Activated CD8-positive, alpha-beta T cell treated with anti-CD3 and anti-CD28 coated beads for 36 hours (primary cell): ENCODE measurements around the gene ANO7. TPM values are rescaled to one million over a fixed set of nuclear protein-coding genes. Genes with fewer than 3 reads are reported as not detected.

Experiments used
- ATAC-seq: fragments of 200-7000 bp; cut with Tn5 transposase; one replicate; pipeline ENCODE4 v1.10.0; 2021; ENCODE audit warnings: mild to moderate bottlenecking, moderate library complexity
- CTCF ChIA-PET: fragments of 350-600 bp; sonication (Branson Sonifier 250); formaldehyde crosslinking; loops from one replicate; lab custom pipeline; 2021; ENCODE audit warnings: antibody characterized with exemption; lab: Charles Lee
- POLR2A ChIA-PET: fragments of 350-600 bp; sonication (Branson Sonifier 250); formaldehyde crosslinking; loops from one replicate; lab custom pipeline; 2021; ENCODE audit warnings: antibody characterized with exemption; lab: Charles Lee
- DNase-seq: peaks from one replicate; pipeline ENCODE4 v3.0.0-alpha.2; 2020
- H3K27ac Mint-ChIP-seq: one replicate; pipeline ENCODE4 v1.8.0; 2021; ENCODE audit warnings: mild to moderate bottlenecking, mixed read lengths
- H3K27me3 Mint-ChIP-seq: one replicate; pipeline ENCODE4 v1.8.0; 2021; ENCODE audit warnings: mixed read lengths
- H3K36me3 Mint-ChIP-seq: one replicate; pipeline ENCODE4 v1.8.0; 2021; ENCODE audit warnings: low read depth, mixed read lengths
- H3K4me1 Mint-ChIP-seq: one replicate; pipeline ENCODE4 v1.8.0; 2021; ENCODE audit warnings: low read depth, mixed read lengths
- H3K4me3 Mint-ChIP-seq: one replicate; pipeline ENCODE4 v1.8.0; 2021; ENCODE audit warnings: mild to moderate bottlenecking, moderate library complexity, mixed read lengths
- H3K9me3 Mint-ChIP-seq: one replicate; pipeline ENCODE4 v1.8.0; 2021; ENCODE audit warnings: mixed read lengths
- CTCF ChIP-seq: fragments of 200-600 bp; IDR thresholded peaks from one replicate; pipeline ENCODE4 v1.8.0; 2022; ENCODE audit warnings: antibody characterized with exemption, mild to moderate bottlenecking
- intact Hi-C: fragments of 100-400 bp; cut with micrococcal nuclease; formaldehyde crosslinking; loops from one replicate; pipeline ENCODE4 v1.10.0; 2022
- total RNA-seq, 2 experiments: library from RNA; stranded (reverse); gene quantifications; one replicate each; pipeline ENCODE4 v1.2.3, GENCODE V29; 2021

The ANO7 gene
- total RNA-seq, 2 experiments from 2014 or later = 5.1 to 5.4 TPM

- no peaks in the 10 kb centered on the region for H3K4me1 Mint-ChIP-seq
- CTCF ChIA-PET = no interaction called here
- TF ChIP-seq CTCF = no peak
- peaks cover 72% of the 10 kb centered on the region for H3K36me3 Mint-ChIP-seq
- intact Hi-C loops = no loop called here
- POLR2A ChIA-PET = interaction anchor here (1.1 kb wide), 1 partner anchor 14 kb away, joined by 3 read pairs; no protein-coding TSS in a partner anchor
- H3K9me3 Mint-ChIP-seq = no peaks in the 10 kb centered on the region
- DNase-seq = no peak
- no peaks in the 10 kb centered on the region for H3K27me3 Mint-ChIP-seq
- no peak overlapping the region for H3K4me3 Mint-ChIP-seq
- ATAC-seq = no peak
- no peak overlapping the region for H3K27ac Mint-ChIP-seq
These were observed 44.5 kb downstream of the ANO7 start for GRCh38 chr2:241232736-241233575.

DNA sequence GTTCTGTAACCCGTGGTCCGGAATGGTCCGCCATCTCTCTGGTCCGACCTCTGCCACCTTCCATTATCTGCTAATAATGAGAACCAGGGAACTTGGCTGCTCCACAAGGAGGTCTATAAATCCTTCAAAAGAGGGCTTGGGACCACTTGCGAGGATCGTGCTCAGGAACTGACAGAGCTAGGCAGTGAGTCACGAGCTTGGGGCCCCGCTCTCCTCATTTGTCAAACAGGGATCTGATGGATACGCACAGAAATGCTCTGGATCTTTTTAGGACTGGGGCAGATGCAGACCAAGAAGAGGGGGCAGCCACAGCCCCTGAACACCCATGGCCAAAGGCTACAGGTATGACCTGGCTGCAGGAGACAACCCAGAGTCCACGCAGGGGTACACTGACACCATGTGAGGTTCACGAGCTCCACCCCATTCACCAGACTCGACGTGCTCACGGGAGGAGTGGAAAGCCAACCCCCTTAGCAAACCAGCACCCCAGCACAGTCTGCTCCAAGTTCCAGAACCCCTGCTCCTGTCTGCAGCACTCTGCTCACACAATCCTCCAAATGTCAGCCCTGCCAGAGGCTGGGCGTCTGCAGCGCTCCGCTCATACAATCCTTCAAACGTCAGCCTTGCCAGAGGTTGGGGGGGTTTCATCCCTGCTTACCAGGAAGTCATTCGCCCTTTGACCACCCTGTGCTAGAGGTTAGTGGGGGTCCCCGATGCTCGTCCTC lies 45.8 kb downstream of the ANO7 start:
- no peak for TF ChIP-seq CTCF
- no peaks in the 10 kb centered on the region for H3K27me3 Mint-ChIP-seq
- no peak overlapping the region for H3K4me3 Mint-ChIP-seq
- H3K27ac Mint-ChIP-seq = no peak overlapping the region
- no peaks in the 10 kb centered on the region for H3K4me1 Mint-ChIP-seq
- DNase-seq (no peak), ATAC-seq (no peak)
- peaks cover 74% of the 10 kb centered on the region for H3K36me3 Mint-ChIP-seq
- no peaks in the 10 kb centered on the region for H3K9me3 Mint-ChIP-seq
- intact Hi-C loops = no loop called here
- ChIA-PET POLR2A (no interaction called here), CTCF (no interaction called here)

DNA sequence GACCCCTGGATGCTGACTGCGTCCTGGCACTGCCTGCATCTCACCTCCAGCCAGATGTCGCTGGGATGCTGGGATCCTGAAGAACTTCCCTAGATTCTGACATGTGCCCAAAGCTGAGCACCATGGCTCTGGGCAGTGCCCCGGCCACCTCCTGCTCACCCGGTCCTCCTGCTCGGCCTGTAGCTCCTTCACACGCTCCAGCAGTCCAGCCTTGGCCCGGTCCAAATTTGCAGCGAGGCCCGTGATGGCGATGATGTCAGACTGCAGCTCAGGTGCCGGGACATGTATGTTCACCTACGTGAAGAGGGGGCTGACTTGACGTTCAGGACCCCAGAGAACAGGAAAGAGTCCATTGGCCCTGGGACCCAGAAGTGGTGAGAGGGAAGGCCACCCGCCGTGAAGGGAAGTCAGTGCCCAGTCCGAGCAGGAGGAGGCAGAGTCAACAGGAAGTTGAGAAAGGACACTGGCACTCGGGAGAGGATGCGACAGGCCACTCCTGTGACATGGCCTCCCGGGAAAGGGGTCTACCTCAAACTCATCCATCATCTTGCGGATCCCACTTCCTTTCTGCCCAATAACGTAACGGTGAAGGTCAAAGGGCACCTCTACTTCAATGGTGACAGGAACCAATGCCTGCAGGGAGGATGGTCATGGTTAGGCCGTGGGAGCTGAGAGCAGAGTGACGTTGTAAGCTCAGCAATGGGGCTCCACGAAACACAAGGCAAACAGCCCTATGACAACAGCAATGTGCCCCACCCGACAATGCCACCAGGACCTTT lies 46.7 kb downstream of the ANO7 start:
- TF ChIP-seq CTCF = no peak
- no peak for ATAC-seq
- intact Hi-C loops = no loop called here
- ChIA-PET CTCF (no interaction called here), POLR2A (no interaction called here)
- no peak overlapping the region for H3K4me3 Mint-ChIP-seq
- no peaks in the 10 kb centered on the region for H3K9me3 Mint-ChIP-seq
- DNase-seq = no peak
- H3K4me1 Mint-ChIP-seq = no peaks in the 10 kb centered on the region
- peaks cover 78% of the 10 kb centered on the region for H3K36me3 Mint-ChIP-seq
- H3K27ac Mint-ChIP-seq = no peak overlapping the region
- H3K27me3 Mint-ChIP-seq = no peaks in the 10 kb centered on the region

- Mint-ChIP-seq H3K9me3 (no peaks in the 10 kb centered on the region), H3K4me1 (no peaks in the 10 kb centered on the region), H3K27ac (no peak overlapping the region), H3K27me3 (no peaks in the 10 kb centered on the region), H3K4me3 (no peak overlapping the region), H3K36me3 (peaks cover 80% of the 10 kb centered on the region)
- ATAC-seq = no peak
- ChIA-PET POLR2A (interaction anchor here (1.1 kb wide), 1 partner anchor 12 kb away, joined by 4 read pairs; no protein-coding TSS in a partner anchor), CTCF (interaction anchor here (1.0 kb wide), 1 partner anchor 26 kb away, joined by 3 read pairs; no protein-coding TSS in a partner anchor)
- DNase-seq = no peak
- TF ChIP-seq CTCF = no peak
- intact Hi-C loops = no loop called here
These were observed 47.5 kb downstream of the ANO7 start for GRCh38 chr2:241235859-241236593.
